K562 (cell line): ENCODE results near the gene POPDC2. TPM values are rescaled to one million over a fixed set of nuclear protein-coding genes. Genes with fewer than 3 reads are reported as not detected.

ENCODE experiments used
- ATAC-seq: fragments of 200-7000 bp; cut with Tn5 transposase; 3 replicates; pipeline ENCODE4 v1.9.1; 2020; ENCODE audit warnings: moderate library complexity
- BruUV-seq: library from RNA; stranded (reverse); fragments of 400-500 nt; replicated peaks from 2 replicates; lab custom pipeline; 2021; lab: Mats Ljungman, UMichigan
- CTCF ChIA-PET: fragments of 300-600 bp; formaldehyde crosslinking; extraction: SDS; loops from one replicate; lab custom pipeline; 2021; ENCODE audit warnings: low intra/inter-chr PET ratio; lab: Yijun Ruan, JAX
- POLR2A ChIA-PET: fragments of 300-600, 350-650 bp; sonication (Branson Sonifier 250); formaldehyde crosslinking; extraction: SDS; loops from one replicate; lab custom pipeline; 2021; ENCODE audit warnings: antibody characterized with exemption, inconsistent platforms; lab: Yijun Ruan, JAX
- DNase-seq, 4 experiments: peaks; one replicate each; pipeline versions ENCODE4 v3.0.0 to v3.0.0-alpha.2; 2011 to 2018; ENCODE audit warnings: low spot score in 3 of 4, mixed read lengths in 3 of 4; ENCODE audit errors: extremely low read depth in 1 of 4
- FAIRE-seq: peaks from 2 replicates; lab custom pipeline; 2011; peaks lifted over from hg19 to GRCh38; lab: Jason Lieb, UNC
- H2AFZ ChIP-seq: 2 replicates; pipeline ENCODE4 v1.6.0; 2011; ENCODE audit warnings: low read depth, low read length, control low read depth, inconsistent platforms
- H3K27ac ChIP-seq: fragments of 200-600 bp; 3 replicates; pipeline ENCODE4 v1.8.0; 2011; ENCODE audit warnings: low read depth, mild to moderate bottlenecking, control low read depth, inconsistent platforms, low read length, moderate library complexity, mixed read lengths; ENCODE audit errors: extremely low read depth
- H3K27me3 ChIP-seq, 2 experiments: fragments of 300-600 bp in 1 of 2; 2 replicates in 1 of 2; 3 replicates in 1 of 2; pipeline versions ENCODE4 v1.6.0 to v1.8.0; 2011; ENCODE audit warnings: inconsistent platforms in 2 of 2, low read length in 2 of 2, mild to moderate bottlenecking in 1 of 2, mixed read lengths in 1 of 2, moderate library complexity in 1 of 2; ENCODE audit not compliant: control insufficient read depth in 2 of 2, insufficient read depth in 2 of 2
- H3K36me3 ChIP-seq: fragments of 300-600 bp; 3 replicates; pipeline ENCODE4 v1.8.0; 2011; ENCODE audit warnings: mild to moderate bottlenecking, low read length, inconsistent platforms; ENCODE audit not compliant: control insufficient read depth, insufficient read depth
- H3K4me1 ChIP-seq, 2 experiments: fragments of 200-600 bp in 1 of 2; replicated peaks in 1 of 2; 2 replicates in 1 of 2; 3 replicates in 1 of 2; pipeline versions ENCODE4 v1.5.1 to v1.8.0; 2011; ENCODE audit warnings: inconsistent platforms in 2 of 2, low read length in 2 of 2, mild to moderate bottlenecking in 1 of 2, mixed read lengths in 1 of 2, moderate library complexity in 1 of 2; ENCODE audit not compliant: control insufficient read depth in 2 of 2, insufficient read depth in 2 of 2
- H3K4me2 ChIP-seq: 2 replicates; pipeline ENCODE4 v1.6.1; 2011; ENCODE audit warnings: low read length, control low read depth, inconsistent platforms, mixed read lengths; ENCODE audit not compliant: insufficient read depth
- H3K4me3 ChIP-seq: fragments of 200-600 bp; sonication (generic), shearing (Covaris generic); 2 replicates; pipeline ENCODE4 v1.5.1; 2016; ENCODE audit warnings: control low read depth, inconsistent platforms
- H3K79me2 ChIP-seq: fragments of 200-600 bp; 3 replicates; pipeline ENCODE4 v1.8.0; 2011; ENCODE audit warnings: low read length, inconsistent platforms; ENCODE audit not compliant: control insufficient read depth, insufficient read depth
- H3K9ac ChIP-seq, 2 experiments: 2 replicates each; pipeline versions ENCODE4 v1.6.0 to v1.6.1; 2011; ENCODE audit warnings: low read depth in 2 of 2, low read length in 2 of 2, control low read depth in 1 of 2, inconsistent platforms in 1 of 2, mild to moderate bottlenecking in 1 of 2, mixed read lengths in 1 of 2; ENCODE audit not compliant: insufficient read depth in 1 of 2
- H3K9me1 ChIP-seq: one replicate; pipeline ENCODE4 v1.6.0; 2011; ENCODE audit warnings: inconsistent platforms, mild to moderate bottlenecking, low read length, moderate library complexity; ENCODE audit not compliant: control insufficient read depth, insufficient read depth
- H3K9me3 ChIP-seq: replicated peaks from 2 replicates; pipeline ENCODE4 v1.5.1; 2011; ENCODE audit warnings: low read depth, low read length, inconsistent platforms; ENCODE audit not compliant: control insufficient read depth, insufficient read depth
- H4K20me1 ChIP-seq: replicated peaks from 2 replicates; pipeline ENCODE4 v1.6.1; 2011; ENCODE audit warnings: low read length, inconsistent platforms, mixed read lengths; ENCODE audit not compliant: control insufficient read depth, insufficient read depth
- HIVEP1 ChIP-seq: fragments of 250-450 bp; sonication (Bioruptor Pico); IDR thresholded peaks from 2 replicates; pipeline ENCODE4 v1.4.0; 2020; ENCODE audit warnings: mild to moderate bottlenecking
- RBM17 ChIP-seq: fragments of 200-400 bp; formaldehyde crosslinking; IDR thresholded peaks from 2 replicates; pipeline ENCODE4 v1.6.1; 2017; ENCODE audit warnings: low read depth, mild to moderate bottlenecking, low read length, borderline replicate concordance
- SMARCB1 ChIP-seq: IDR thresholded peaks from 2 replicates; pipeline ENCODE4 v1.6.1; 2011; ENCODE audit warnings: improper control_type of control experiment, low read depth; ENCODE audit not compliant: insufficient read length
- TEAD1 ChIP-seq, 2 experiments: fragments of 450-650 bp in 1 of 2; sonication (generic) in 1 of 2; formaldehyde crosslinking; IDR thresholded peaks; 2 replicates each; pipeline versions ENCODE4 v1.4.0 to v1.8.0; 2020 to 2022; ENCODE audit warnings: mild to moderate bottlenecking in 2 of 2, missing genetic modification reagents in 1 of 2
- U2AF2 ChIP-seq: fragments of 200-400 bp; formaldehyde crosslinking; optimal IDR thresholded peaks from 2 replicates; pipeline ENCODE3; 2017; ENCODE audit warnings: low read depth, mild to moderate bottlenecking, low read length
- ZNF512 ChIP-seq: IDR thresholded peaks from 2 replicates; pipeline ENCODE4 v1.6.1; 2016; ENCODE audit warnings: missing genetic modification characterization, missing compliant biosample characterization
- WGBS: fragments of 100-300 bp; shearing (Covaris generic); methylation state at CpG from one replicate; pipeline ENCODE4 v1.1.6; 2016; ENCODE audit warnings: low coverage, mixed read lengths; ENCODE audit not compliant: insufficient coverage; ENCODE audit errors: missing lambda C conversion rate; 5-methylcytosine and 5-hydroxymethylcytosine counted together
- in situ Hi-C: fragments of 300-500 bp; cut with MboI; formaldehyde crosslinking; loops from 4 replicates; pipeline ENCODE4 v1.15.0; 2018; ENCODE audit warnings: inconsistent platforms, mixed read lengths
- intact Hi-C: fragments of 100-400 bp; cut with micrococcal nuclease; formaldehyde crosslinking; loops from 2 replicates; pipeline ENCODE4 v1.14.2; 2022
- polyA plus RNA-seq, 8 experiments: library from polyadenylated mRNA; depleted of rRNA in 4 of 8; stranded (reverse) in 5 of 8; unstranded in 3 of 8; fragments of >200 nt; fragmentation: Nextera tagmentation in 2 of 8; fragmentation: Illumina TruSeq in 1 of 8; extraction: Ambion mirVana in 2 of 8; extraction: Trizol in 1 of 8; gene quantifications; 2 replicates each; pipeline versions ENCODE4 v1.2.1 to v1.2.3, GENCODE V29; 2011 to 2014; ENCODE audit warnings: inconsistent platforms in 1 of 8, missing spikeins in 1 of 8
- total RNA-seq, 7 experiments: library from RNA; depleted of rRNA in 6 of 7; stranded (reverse); fragments of >200 nt in 6 of 7; fragmentation: Illumina TruSeq in 2 of 7; extraction: Trizol in 2 of 7; gene quantifications; 2 replicates each; pipeline versions ENCODE4 v1.2.1 to v1.2.3, GENCODE V29; 2011 to 2021; ENCODE audit warnings: low replicate concordance in 1 of 7

Gene POPDC2
- total and polyA plus RNA-seq, 9 of the 15 experiments (the other 6 are each of a cell fraction or from before 2014, with no cell fraction given), result 0.08 to 0.32 (median 0.13) TPM; not detected in 4

GRCh38 chr3:119609301-119609700 lies 51.1 kb downstream of the POPDC2 start:
- WGBS, result 26% methylated on average over 6 of the region's 6 CpGs
- H3K36me3 ChIP-seq, result no peaks in the 10 kb centered on the region
- no peaks in the 10 kb centered on the region for H3K9me1 ChIP-seq
- no peak overlapping the region for H3K9ac ChIP-seq
- intact Hi-C loops, result no loop called here
- no peaks in the 10 kb centered on the region for H3K9me3 ChIP-seq
- ATAC-seq, result no peak
- TF ChIP-seq TEAD1 (CRISPR knock-in tag; IDR thresholded peaks at IDR 0.05), result no peak
- no peak for TF ChIP-seq U2AF2
- TF ChIP-seq SMARCB1, result no peak
- no peak for TF ChIP-seq HIVEP1 (CRISPR knock-in tag)
- no peaks in the 10 kb centered on the region for H4K20me1 ChIP-seq
- in situ Hi-C loops, result no loop called here
- BruUV-seq, result no TSS peak
- H3K4me1 ChIP-seq, result no peaks in the 10 kb centered on the region; a peak in 1 of 5 replicates
- ChIA-PET POLR2A (interaction anchor here (0.7 kb wide), 1 partner anchor 79 kb away, joined by 3 read pairs; no protein-coding TSS in a partner anchor), CTCF (no interaction called here)
- no peak overlapping the region for H3K4me3 ChIP-seq
- no peak overlapping the region for H3K27ac ChIP-seq
- no peaks in the 10 kb centered on the region for H3K79me2 ChIP-seq
- no peak overlapping the region for H3K4me2 ChIP-seq
- peaks cover 0 to 10% of the 10 kb centered on the region in 2 experiments; a peak in 2 of 5 replicates for H3K27me3 ChIP-seq
- FAIRE-seq, result no peak
- DNase-seq, result no peak
- H2AFZ ChIP-seq, result no peak overlapping the region

- DNase-seq (no peak), ATAC-seq (no peak), FAIRE-seq (no peak)
- H3K79me2 ChIP-seq, result no peaks in the 10 kb centered on the region
- no peak for TF ChIP-seq RBM17
- TF ChIP-seq ZNF512 (tag), result 0 out of 2 replicates have a peak, but pooled peaks have one; percentile 28
- no peak overlapping the region for H3K27ac ChIP-seq
- CTCF ChIA-PET, result no interaction called here
- in situ Hi-C loops, result no loop called here
- POLR2A ChIA-PET, result interaction anchor here (0.7 kb wide), 1 partner anchor 78 kb away, joined by 3 read pairs; no protein-coding TSS in a partner anchor
- BruUV-seq, result no TSS peak
- intact Hi-C loops, result no loop called here
- no peak overlapping the region for H3K9ac ChIP-seq
- H3K4me3 ChIP-seq, result no peak overlapping the region
- H3K4me2 ChIP-seq, result no peak overlapping the region
- H2AFZ ChIP-seq, result no peak overlapping the region
- H4K20me1 ChIP-seq, result no peaks in the 10 kb centered on the region
- H3K4me1 ChIP-seq, result no peaks in the 10 kb centered on the region; a peak in 1 of 5 replicates
- H3K9me3 ChIP-seq, result no peaks in the 10 kb centered on the region
- H3K27me3 ChIP-seq, result peaks cover 0 to 10% of the 10 kb centered on the region in 2 experiments; a peak in 2 of 5 replicates
- 25% methylated on average over 6 of the region's 6 CpGs for WGBS
- H3K36me3 ChIP-seq, result no peaks in the 10 kb centered on the region
- no peaks in the 10 kb centered on the region for H3K9me1 ChIP-seq
These were observed 51.9 kb downstream of the POPDC2 start for GRCh38 chr3:119608405-119609000.
